GM18505 (cell line): ENCODE results near the gene WSCD2.

Experiments used
- ATAC-seq: cut with Tn5 transposase; IDR thresholded peaks from one replicate; pipeline ENCODE4 v1.9.1; 2021; ENCODE audit not compliant: unreplicated experiment
- POLR2A ChIP-seq: IDR thresholded peaks from 4 replicates; pipeline ENCODE4 v1.6.1; 2011; ENCODE audit warnings: borderline replicate concordance; ENCODE audit not compliant: insufficient read depth, insufficient read length; ENCODE audit errors: extremely low read depth

WSCD2 gene

DNA sequence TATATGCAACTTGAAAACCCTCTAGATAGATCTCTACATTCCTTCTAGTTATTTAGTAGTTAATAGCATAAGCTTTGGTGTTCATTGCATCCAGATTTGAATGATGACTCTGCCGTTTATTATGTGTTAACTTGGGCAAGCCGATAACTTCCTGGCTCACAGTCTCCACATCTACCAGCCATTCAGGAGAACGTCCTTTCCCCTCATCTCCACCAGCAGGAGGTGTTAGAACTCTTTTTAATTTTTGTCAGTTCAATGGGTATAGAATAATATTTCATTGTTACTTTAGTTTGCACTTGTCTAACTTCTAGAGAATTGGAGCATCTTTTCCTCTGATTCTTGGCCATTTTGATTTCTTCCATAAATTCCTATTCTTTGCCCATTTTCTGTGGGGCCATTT is 30.0 kb upstream of the WSCD2 start:
- no peak for TF ChIP-seq POLR2A
- no peak for ATAC-seq

- TF ChIP-seq POLR2A = no peak
- no peak for ATAC-seq
These were observed 29.2 kb upstream of the WSCD2 start for GRCh38 chr12:108099778-108100489.

- no peak for ATAC-seq
- no peak for TF ChIP-seq POLR2A
These were observed 27.4 kb upstream of the WSCD2 start for GRCh38 chr12:108101605-108102175.

DNA sequence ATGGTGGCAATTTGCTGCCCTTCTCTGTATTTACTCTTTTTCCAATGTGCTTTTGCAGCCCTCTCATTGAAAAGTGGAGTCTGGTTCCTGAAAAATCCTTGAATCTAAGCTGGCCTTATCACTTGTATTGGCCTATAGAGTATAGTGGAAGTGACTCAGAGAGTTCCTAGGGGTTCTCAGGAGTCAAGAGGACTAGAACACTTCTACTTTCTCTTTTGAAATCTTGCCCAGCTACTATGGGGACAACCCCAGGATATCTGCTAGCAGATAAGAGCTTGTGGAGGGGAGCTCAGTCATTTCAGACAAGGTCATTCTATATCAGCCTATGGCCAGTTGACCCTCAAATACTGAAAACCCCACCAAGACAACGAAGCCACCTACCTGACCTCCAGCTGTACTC is 26.7 kb upstream of the WSCD2 start:
- no peak for ATAC-seq
- no peak for TF ChIP-seq POLR2A

DNA sequence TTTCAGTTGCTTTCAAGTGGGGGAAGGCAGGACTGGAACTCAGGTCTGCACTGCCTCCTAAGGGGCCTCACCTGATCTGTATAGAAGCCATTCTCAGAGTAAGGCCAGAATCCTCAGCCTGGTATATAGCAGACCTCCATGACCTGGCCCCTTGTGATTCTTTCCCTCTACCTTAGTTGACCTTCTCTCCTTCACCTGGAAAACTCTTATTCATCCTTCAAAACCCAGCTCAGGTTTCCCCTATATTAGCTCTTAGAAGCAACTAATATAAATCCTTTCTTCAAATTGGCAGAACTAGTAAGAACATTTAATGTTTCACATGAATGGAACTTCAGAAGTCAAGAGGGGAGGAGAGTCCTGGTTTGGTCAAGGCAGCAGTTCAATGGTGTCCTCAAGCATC is 26.0 kb upstream of the WSCD2 start:
- no peak for TF ChIP-seq POLR2A

DNA sequence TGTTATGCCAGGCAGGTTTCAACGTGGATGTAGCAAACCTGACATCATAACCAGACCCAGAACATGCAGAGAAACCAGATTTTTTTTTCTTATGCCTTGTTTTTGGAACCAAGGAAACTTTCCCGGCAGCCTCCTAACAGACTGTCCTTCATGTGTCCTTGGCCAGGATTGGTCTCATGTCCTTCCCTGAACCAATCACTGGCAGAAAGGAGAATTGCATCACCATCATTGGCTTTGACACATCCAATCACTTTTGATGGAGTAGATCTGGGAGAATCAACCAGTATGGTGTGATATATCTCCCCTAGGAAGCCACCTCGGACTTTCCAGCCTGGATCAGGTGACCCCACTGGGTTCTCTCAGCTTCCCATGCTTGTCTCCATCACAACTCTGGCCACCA is 25.6 kb upstream of the WSCD2 start:
- no peak for TF ChIP-seq POLR2A
- no peak for ATAC-seq

More for the DNA sequence above, 26.0 kb upstream of the WSCD2 start:
- no peak for ATAC-seq

- TF ChIP-seq POLR2A = no peak
These were observed 24.4 kb upstream of the WSCD2 start for GRCh38 chr12:108104657-108105056.

GRCh38 chr12:108106599-108106998 is 22.5 kb upstream of the WSCD2 start:
- TF ChIP-seq POLR2A = no peak
- ATAC-seq = no peak

More at GRCh38 chr12:108104657-108105056, 24.4 kb upstream of the WSCD2 start:
- no peak for ATAC-seq

- TF ChIP-seq POLR2A = no peak
- no peak for ATAC-seq
These were observed 21.8 kb upstream of the WSCD2 start for GRCh38 chr12:108107293-108107692.

- no peak for TF ChIP-seq POLR2A
- no peak for ATAC-seq
These were observed 19.6 kb upstream of the WSCD2 start for GRCh38 chr12:108109504-108109903.

DNA sequence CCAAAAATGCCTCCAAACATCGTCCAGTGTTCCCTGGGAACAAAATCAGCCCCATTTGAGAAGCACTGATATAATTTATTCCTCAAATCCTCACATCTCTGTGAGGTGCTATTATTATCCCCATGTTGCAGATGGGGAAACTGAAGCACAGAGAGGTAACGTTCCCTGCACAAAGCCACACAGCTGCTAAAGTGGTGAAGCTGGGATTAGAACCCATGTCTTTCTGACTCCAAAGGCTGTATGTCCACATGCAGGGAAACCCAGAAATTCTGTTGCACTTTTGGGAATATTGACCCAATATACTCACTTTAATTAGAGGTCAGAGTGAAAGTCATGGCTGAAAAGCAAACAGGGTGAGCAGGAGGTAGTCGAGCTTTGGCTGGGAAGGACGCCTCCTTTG is 19.1 kb upstream of the WSCD2 start:
- ATAC-seq = no peak
- TF ChIP-seq POLR2A = no peak

DNA sequence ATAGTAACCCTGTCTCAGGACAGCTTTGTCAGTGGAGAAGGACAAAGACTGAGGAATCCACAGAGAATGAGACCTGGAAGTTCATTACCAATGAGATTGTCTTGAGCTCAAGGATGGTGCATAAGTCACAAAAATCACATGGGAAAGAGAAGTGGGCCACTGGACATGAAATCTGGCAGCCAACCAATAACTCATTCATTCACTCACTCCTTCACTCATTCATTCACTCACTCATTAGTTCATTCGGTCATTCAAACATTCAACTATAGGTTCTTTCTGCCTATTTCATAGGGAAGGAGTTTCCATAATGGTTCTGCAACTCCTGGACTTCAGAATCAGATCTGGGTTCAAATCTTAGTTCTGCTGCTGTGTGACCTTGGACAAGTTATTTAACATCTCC is 18.2 kb upstream of the WSCD2 start:
- no peak for ATAC-seq
- TF ChIP-seq POLR2A = no peak

DNA sequence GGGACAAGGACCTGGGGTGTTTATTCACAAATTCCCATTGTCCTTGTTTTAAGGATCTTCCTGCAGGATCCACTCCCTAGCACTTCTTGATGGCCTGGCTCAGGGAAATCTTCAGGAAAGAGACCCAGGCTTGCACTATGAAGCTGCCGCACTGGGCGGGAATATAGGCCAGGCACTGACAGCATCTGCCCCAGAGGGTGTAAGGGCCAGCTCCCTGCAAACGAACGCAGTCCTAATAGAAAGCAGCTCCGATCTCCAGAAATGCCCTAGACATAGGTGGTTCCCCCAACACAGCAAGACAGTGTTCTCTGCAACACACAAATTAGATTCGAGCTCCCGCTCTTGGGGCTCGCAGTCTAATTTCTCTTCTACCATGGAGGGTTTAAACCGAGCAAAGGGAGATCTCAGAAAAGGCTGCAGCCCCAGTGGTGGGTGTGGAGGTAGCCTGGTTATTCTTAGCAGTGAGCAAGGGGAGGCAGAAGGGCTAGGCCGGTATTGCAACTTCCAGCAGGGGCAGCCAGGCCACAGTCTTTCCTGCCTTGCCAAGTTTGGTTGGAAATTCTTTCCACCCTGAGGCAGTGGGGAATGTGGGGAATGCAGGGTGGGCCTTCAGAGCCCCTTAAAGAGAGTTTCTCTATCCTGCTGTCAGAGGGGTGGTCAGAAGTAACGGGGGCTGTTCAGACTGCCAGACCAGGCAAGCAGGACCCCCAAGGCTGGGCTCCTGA is 16.1 kb upstream of the WSCD2 start:
- no peak for ATAC-seq
- TF ChIP-seq POLR2A = no peak
